ENCODE results near the gene ZBTB43. TPM values are rescaled to one million over a fixed set of nuclear protein-coding genes. Genes with fewer than 3 reads are reported as not detected.
A peak's percentile ranks its signal among the peaks of the same experiment; 100 is the strongest.

The ZBTB43 gene
- total RNA-seq, 1 donor from 2014 or later, result 30.2 TPM

DNA sequence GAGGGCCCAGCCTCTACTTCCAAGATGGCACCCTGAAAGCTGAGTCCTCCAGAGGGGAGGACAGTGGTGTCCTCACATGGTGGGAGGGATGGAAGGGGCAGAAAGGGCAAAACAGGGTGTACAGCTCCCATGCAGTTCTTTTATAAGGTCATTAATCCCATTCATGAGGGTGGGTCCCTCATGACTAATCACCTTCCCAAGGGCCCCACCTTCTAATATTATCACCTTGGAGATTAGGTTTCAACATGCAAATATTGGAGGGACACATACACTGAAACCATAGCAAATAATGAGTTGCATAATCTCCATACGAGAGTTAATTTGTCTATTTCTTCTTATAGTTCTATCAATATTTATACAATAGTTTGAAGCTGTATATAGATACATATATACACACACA lies 5.8 kb upstream of the ZBTB43 start:
- Histone ChIP-seq H3K4me3 (no peak overlapping the region), H3K4me1 (no peaks in the 10 kb centered on the region), H3K27me3 (ENCODE audit: low read depth) (peaks cover under 1% of the 10 kb centered on the region), H3K9me3 (replicated peaks) (peaks cover 6% of the 10 kb centered on the region), H3K36me3 (no peaks in the 10 kb centered on the region), H3K27ac (replicated peaks) (no peak overlapping the region)
- TF ChIP-seq, protein P1, sequence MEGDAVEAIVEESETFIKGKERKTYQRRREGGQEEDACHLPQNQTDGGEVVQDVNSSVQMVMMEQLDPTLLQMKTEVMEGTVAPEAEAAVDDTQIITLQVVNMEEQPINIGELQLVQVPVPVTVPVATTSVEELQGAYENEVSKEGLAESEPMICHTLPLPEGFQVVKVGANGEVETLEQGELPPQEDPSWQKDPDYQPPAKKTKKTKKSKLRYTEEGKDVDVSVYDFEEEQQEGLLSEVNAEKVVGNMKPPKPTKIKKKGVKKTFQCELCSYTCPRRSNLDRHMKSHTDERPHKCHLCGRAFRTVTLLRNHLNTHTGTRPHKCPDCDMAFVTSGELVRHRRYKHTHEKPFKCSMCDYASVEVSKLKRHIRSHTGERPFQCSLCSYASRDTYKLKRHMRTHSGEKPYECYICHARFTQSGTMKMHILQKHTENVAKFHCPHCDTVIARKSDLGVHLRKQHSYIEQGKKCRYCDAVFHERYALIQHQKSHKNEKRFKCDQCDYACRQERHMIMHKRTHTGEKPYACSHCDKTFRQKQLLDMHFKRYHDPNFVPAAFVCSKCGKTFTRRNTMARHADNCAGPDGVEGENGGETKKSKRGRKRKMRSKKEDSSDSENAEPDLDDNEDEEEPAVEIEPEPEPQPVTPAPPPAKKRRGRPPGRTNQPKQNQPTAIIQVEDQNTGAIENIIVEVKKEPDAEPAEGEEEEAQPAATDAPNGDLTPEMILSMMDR (IDR thresholded peaks at IDR 0.05; ENCODE audit: borderline replicate concordance), result no peak
- intact Hi-C loops (cut with micrococcal nuclease), result no loop called here
- no peak for DNase-seq

DNA sequence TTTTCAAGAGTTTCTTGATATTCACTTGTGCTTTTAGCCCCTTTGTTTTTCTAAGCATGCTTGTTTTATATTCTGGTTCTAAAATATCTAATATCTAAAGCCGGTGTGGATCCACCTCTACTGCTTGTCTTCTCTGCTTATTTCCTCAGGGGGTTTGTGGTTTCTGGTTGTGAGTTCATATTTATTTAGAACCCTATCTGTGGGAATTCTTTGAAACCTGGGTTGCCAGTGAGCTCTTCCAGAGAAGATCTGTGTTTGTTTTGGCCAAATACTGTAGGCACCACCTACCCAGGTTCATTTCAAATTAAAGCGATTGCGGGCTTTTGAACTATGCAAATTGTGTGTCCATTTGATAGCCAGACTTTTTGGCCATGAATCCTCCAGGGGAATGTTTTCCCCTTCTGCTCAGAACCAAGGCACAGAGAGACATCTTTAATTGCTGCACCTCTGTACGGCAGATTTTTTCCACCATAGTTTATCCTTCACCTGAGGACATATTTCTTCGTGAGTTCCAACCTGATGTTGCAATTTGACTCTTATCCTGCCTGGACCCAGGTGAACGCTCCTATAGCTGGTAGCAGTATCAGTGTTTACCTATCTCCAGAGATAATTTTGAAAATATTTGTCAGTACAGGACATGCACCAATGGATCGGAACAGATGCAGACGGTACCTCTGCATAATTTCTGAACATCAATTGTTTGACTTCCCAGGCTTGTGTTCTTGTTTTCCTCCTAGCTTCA lies 2.4 kb upstream of the ZBTB43 start:
- Histone ChIP-seq H3K4me1 (peaks cover 30% of the 10 kb centered on the region), H3K4me3 (no peak overlapping the region), H3K27me3 (ENCODE audit: low read depth) (no peaks in the 10 kb centered on the region), H3K9me3 (replicated peaks) (no peaks in the 10 kb centered on the region), H3K36me3 (no peaks in the 10 kb centered on the region), H3K27ac (replicated peaks) (no peak overlapping the region)
- DNase-seq, result no peak
- TF ChIP-seq, protein P1 (IDR thresholded peaks at IDR 0.05; ENCODE audit: borderline replicate concordance), result no peak
- intact Hi-C loops (cut with micrococcal nuclease), result no loop called here

DNA sequence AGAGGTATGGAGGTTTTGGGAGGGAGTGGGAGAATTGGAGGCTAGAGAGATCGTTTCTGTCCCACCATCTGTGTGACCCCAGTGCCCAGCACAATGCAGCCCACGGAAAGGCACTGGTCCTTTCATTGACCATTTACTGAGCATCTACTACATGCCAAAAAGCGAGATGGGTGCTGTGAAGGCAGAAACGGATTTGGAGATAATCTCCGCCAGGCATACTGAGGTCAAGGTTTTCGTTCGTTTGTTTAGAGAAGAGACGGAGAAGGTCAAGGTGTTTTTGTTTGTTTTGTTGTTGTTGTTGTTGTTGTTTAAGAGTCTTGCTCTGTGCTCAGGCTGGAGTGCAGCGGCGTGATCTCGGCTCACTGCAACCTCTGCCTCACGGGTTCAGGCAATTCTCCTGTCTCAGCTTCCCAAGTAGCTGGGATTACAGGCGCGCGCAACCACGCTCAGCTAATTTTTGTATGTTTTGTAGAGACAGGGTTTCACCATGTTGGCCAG lies 593 bp upstream of the ZBTB43 start:
- Histone ChIP-seq H3K27me3 (ENCODE audit: low read depth) (no peaks in the 10 kb centered on the region), H3K27ac (replicated peaks) (peak overlapping the region; percentile 92), H3K4me3 (peak overlapping the region; percentile 77), H3K36me3 (peaks cover 4% of the 10 kb centered on the region), H3K4me1 (peaks cover 48% of the 10 kb centered on the region), H3K9me3 (replicated peaks) (no peaks in the 10 kb centered on the region)
- DNase-seq, result no peak
- TF ChIP-seq, protein P1 (IDR thresholded peaks at IDR 0.05; ENCODE audit: borderline replicate concordance), result no peak
- intact Hi-C loops (cut with micrococcal nuclease), result no loop called here

DNA sequence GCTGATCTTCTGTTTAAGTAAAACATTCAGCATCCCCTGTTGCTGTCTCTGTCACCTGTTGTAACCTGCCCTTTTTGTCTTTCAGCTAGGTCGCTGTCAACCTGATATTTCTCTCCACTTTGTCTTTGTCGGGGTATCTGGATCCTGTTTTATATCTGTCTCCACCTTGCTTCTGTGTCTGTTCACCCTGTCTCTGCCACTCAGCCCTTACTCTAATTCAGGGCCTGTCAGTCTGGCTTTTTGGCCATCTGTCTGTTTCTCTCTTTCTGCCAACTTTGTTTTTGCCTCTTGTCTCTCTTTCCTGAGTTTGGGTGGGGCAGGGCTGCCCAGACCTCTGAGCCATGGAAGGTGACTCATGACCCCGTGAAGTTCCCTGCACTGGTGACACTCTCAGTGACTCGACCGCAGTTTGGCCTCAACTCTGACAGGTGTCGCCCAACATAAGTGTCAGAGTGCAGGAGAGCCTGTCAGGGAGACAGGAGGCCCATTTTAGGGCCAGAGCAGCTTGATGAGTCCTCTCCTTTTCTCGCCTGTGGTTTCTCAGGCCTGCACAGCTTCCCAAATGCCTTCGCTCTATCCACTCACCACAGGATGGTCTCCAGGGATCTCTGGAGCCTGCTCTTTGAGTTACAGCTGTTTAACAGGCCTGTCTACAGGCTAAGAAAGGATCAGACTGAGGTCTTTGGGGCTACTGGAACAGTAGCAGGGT lies 868 bp downstream of the ZBTB43 start:
- peaks cover 18% of the 10 kb centered on the region for H3K36me3 ChIP-seq
- intact Hi-C loops (cut with micrococcal nuclease), result no loop called here
- H3K9me3 ChIP-seq (replicated peaks), result no peaks in the 10 kb centered on the region
- no peaks in the 10 kb centered on the region for H3K27me3 ChIP-seq (ENCODE audit: low read depth)
- TF ChIP-seq, protein P1 (IDR thresholded peaks at IDR 0.05; ENCODE audit: borderline replicate concordance), result no peak
- peak overlapping the region; percentile 77 for H3K4me3 ChIP-seq
- H3K27ac ChIP-seq (replicated peaks), result peak overlapping the region; percentile 92
- peak; percentile 61 for DNase-seq
- H3K4me1 ChIP-seq, result peaks cover 63% of the 10 kb centered on the region

DNA sequence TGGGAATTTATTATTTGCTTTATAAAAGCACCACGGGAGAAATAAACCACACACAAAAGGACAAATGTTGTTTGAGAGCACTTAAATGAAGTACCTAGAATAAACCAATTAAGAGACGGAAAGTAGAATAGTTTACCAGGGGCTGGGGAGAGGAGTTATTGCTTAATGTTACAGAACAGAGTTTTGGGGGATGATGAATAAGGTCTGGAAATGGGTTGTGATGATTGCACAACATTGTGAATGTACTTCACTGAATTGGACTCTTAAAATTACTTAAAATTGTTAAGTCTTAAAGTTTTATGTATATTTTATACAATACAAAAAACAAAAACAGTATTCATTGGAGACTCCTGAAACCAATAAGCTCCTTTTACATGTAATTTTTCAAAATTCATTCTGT lies 1.5 kb downstream of the ZBTB43 start:
- no peak for DNase-seq
- peak overlapping the region; percentile 92 for H3K27ac ChIP-seq (replicated peaks)
- peaks cover 25% of the 10 kb centered on the region for H3K36me3 ChIP-seq
- no peaks in the 10 kb centered on the region for H3K9me3 ChIP-seq (replicated peaks)
- H3K27me3 ChIP-seq (ENCODE audit: low read depth), result no peaks in the 10 kb centered on the region
- TF ChIP-seq, protein P1 (IDR thresholded peaks at IDR 0.05; ENCODE audit: borderline replicate concordance), result no peak
- H3K4me1 ChIP-seq, result peaks cover 69% of the 10 kb centered on the region
- H3K4me3 ChIP-seq, result peak overlapping the region; percentile 77
- intact Hi-C loops (cut with micrococcal nuclease), result no loop called here

All from left ventricle myocardium inferior (tissue), 1 donor.